ENCODE data around the gene ACVR2B.

- TF ChIP-seq MAX (IDR thresholded peaks at IDR 0.05): no peak
- TF ChIP-seq EP300 (IDR thresholded peaks at IDR 0.05; ENCODE audit: borderline replicate concordance): no peak
- no peak for TF ChIP-seq REST (IDR thresholded peaks at IDR 0.05; ENCODE audit: low read depth)
- TF ChIP-seq RAD21 (IDR thresholded peaks at IDR 0.05; ENCODE audit: low read depth): no peak
- no peak for TF ChIP-seq TEAD4 (IDR thresholded peaks at IDR 0.05)
These were observed 2.8 kb upstream of the ACVR2B start for GRCh38 chr3:38450853-38451252.
